Transverse colon (tissue), 3 donors: ENCODE measurements around the gene PRSS53.

ENCODE experiments used
- POLR2A ChIP-seq: fragments of 450-650 bp; IDR thresholded peaks from one replicate; pipeline ENCODE4 v1.6.1; 2016; ENCODE audit warnings: antibody characterized with exemption, mild to moderate bottlenecking, moderate library complexity
- TF ChIP-seq, protein P1 (sequence below), 5 experiments: fragments of 200-600 bp in 3 of 5; fragments of 450-650 bp in 2 of 5; sonication (generic) in 3 of 5; IDR thresholded peaks; 1 replicate in 2 of 5; 2 replicates in 3 of 5; pipeline ENCODE4 v1.5.1; 2016 to 2017; ENCODE audit warnings: antibody characterized with exemption in 5 of 5, inconsistent platforms in 3 of 5, mild to moderate bottlenecking in 2 of 5, moderate library complexity in 1 of 5

DNA sequence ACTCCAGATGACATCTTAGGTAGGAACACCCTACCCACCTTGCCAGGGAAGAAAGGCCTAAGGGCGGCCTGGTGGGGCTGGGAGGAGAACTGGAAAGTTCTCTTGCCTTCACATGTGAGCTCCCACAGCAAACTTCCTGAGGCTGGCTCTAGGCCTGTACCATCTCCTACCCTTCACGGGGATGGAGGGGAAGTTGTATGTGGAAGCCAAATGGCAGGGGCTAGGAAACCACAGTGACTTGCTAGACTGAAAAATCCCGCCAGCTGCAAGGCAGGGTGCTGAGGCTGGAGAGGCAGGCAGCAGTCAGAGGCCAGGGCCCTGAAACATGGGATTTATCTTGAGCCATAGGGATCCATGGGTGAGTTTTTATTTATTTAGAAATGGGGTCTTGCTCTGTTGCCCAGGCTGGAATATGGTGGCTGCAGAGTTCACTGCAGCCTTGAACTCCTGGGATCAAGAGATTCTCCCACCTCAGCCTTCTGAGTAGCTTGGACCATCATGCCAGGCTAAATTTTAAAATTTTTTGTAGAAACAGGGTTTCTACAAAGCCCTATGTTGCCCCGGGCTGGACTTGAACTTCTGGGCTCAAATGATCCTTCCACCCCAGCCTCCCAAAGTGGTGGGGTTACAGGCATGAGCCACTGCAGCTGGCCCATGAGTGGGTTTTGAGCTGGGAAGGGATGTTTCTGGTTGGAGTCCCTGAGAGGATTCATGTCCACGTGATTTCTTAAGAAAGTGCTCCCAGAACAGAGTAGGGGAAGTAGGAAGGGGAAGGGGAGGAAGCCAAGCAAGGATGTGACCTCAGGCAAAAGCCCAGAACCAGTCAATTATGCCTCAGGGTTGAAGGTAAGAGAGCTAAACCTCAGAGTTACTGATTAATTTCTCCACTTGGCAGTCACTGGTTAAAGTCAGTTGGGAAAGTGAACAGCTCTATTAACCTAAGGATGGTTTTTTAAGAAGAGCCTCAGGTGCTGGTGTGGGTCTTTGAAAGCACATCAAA is 24.7 kb upstream of the PRSS53 start:
- no peak for TF ChIP-seq POLR2A
- TF ChIP-seq, protein P1, sequence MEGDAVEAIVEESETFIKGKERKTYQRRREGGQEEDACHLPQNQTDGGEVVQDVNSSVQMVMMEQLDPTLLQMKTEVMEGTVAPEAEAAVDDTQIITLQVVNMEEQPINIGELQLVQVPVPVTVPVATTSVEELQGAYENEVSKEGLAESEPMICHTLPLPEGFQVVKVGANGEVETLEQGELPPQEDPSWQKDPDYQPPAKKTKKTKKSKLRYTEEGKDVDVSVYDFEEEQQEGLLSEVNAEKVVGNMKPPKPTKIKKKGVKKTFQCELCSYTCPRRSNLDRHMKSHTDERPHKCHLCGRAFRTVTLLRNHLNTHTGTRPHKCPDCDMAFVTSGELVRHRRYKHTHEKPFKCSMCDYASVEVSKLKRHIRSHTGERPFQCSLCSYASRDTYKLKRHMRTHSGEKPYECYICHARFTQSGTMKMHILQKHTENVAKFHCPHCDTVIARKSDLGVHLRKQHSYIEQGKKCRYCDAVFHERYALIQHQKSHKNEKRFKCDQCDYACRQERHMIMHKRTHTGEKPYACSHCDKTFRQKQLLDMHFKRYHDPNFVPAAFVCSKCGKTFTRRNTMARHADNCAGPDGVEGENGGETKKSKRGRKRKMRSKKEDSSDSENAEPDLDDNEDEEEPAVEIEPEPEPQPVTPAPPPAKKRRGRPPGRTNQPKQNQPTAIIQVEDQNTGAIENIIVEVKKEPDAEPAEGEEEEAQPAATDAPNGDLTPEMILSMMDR (IDR thresholded peaks at IDR 0.05) = no peak
